CD4-positive, alpha-beta T cell (primary cell): ENCODE results near the gene APBA2. TPM values are rescaled to one million over a fixed set of nuclear protein-coding genes. Genes with fewer than 3 reads are reported as not detected.

Source experiments
- ATAC-seq: fragments of 200-7000 bp; cut with Tn5 transposase; one replicate; pipeline ENCODE4 v1.10.0; 2022; ENCODE audit warnings: mild to moderate bottlenecking; ENCODE audit not compliant: poor library complexity
- CTCF ChIA-PET: fragments of 350-600 bp; sonication (Branson Sonifier 250); formaldehyde crosslinking; loops from one replicate; lab custom pipeline; 2021; ENCODE audit warnings: antibody characterized with exemption, inconsistent platforms; lab: Charles Lee
- POLR2A ChIA-PET: fragments of 350-600 bp; sonication (Branson Sonifier 250); formaldehyde crosslinking; loops from one replicate; lab custom pipeline; 2021; ENCODE audit warnings: antibody characterized with exemption, inconsistent platforms; lab: Charles Lee
- DNase-seq, 14 experiments: peaks; one replicate each; pipeline ENCODE4 v3.0.0-alpha.2; 2013 to 2020; ENCODE audit warnings: mixed read lengths in 2 of 14
- H3K27ac ChIP-seq, 2 donors: one replicate each; pipeline versions ENCODE4 v1.5.1 to v1.7.0; 2013; ENCODE audit warnings: low read length in 2 of 2, low read depth in 1 of 2, mild to moderate bottlenecking in 1 of 2
- H3K27me3 ChIP-seq, 2 experiments: 1 replicate in 1 of 2; 2 replicates in 1 of 2; pipeline versions ENCODE4 v1.6.1 to v1.7.0; 2013; ENCODE audit warnings: low read length in 2 of 2, control low read depth in 1 of 2, mild to moderate bottlenecking in 1 of 2, moderate library complexity in 1 of 2; ENCODE audit not compliant: insufficient read depth in 2 of 2, control insufficient read depth in 1 of 2
- H3K36me3 ChIP-seq: one replicate; pipeline ENCODE4 v1.6.1; 2013; ENCODE audit warnings: low read length, control low read depth; ENCODE audit not compliant: insufficient read depth
- H3K4me1 ChIP-seq: one replicate; pipeline ENCODE4 v1.6.1; 2013; ENCODE audit warnings: low read length, control low read depth; ENCODE audit not compliant: insufficient read depth
- H3K4me3 ChIP-seq: one replicate; pipeline ENCODE4 v1.5.1; 2013; ENCODE audit warnings: mild to moderate bottlenecking, low read length, moderate library complexity
- H3K9me3 ChIP-seq, 2 experiments: 1 replicate in 1 of 2; 2 replicates in 1 of 2; pipeline versions ENCODE4 v1.6.1 to v1.7.0; 2013; ENCODE audit warnings: low read length in 2 of 2, mild to moderate bottlenecking in 2 of 2, control low read depth in 1 of 2, moderate library complexity in 1 of 2; ENCODE audit not compliant: control insufficient read depth in 1 of 2, insufficient read depth in 1 of 2
- H3K27ac Mint-ChIP-seq: one replicate; pipeline ENCODE4 v1.8.0; 2020; ENCODE audit warnings: mixed read lengths
- H3K27me3 Mint-ChIP-seq: one replicate; pipeline ENCODE4 v1.8.0; 2021; ENCODE audit warnings: mixed read lengths
- H3K36me3 Mint-ChIP-seq: one replicate; pipeline ENCODE4 v1.8.0; 2021; ENCODE audit warnings: low read depth, mixed read lengths
- H3K4me1 Mint-ChIP-seq: one replicate; pipeline ENCODE4 v1.8.0; 2021; ENCODE audit warnings: low read depth, mixed read lengths
- H3K4me3 Mint-ChIP-seq: one replicate; pipeline ENCODE4 v1.8.0; 2020; ENCODE audit warnings: mild to moderate bottlenecking, mixed read lengths
- H3K9me3 Mint-ChIP-seq: one replicate; pipeline ENCODE4 v1.8.0; 2020; ENCODE audit warnings: mixed read lengths
- CTCF ChIP-seq: fragments of 200-600 bp; IDR thresholded peaks from one replicate; pipeline ENCODE4 v1.8.0; 2022; ENCODE audit warnings: antibody characterized with exemption, mild to moderate bottlenecking
- intact Hi-C, 2 experiments: fragments of 100-400 bp; cut with DNase I in 1 of 2; cut with micrococcal nuclease in 1 of 2; formaldehyde crosslinking; loops; one replicate each; pipeline versions ENCODE4 v1.15.1 to v1.9.0; 2023 to 2025; cut with DNase I, micrococcal nuclease
- total RNA-seq, 174 experiments: library from RNA in 2 of 174; stranded (reverse) in 2 of 174; gene quantifications; one replicate each; pipeline ENCODE4 v1.2.3 and lab custom pipeline; 2021 to 2026

The APBA2 gene
- total RNA-seq, 2 experiments from 2014 or later, result 123 to 126 TPM

GRCh38 chr15:28923726-28924280, 38.0 kb downstream of the APBA2 start:
- H3K9me3 ChIP-seq, result no peaks in the 10 kb centered on the region
- H3K4me1 Mint-ChIP-seq, result peaks cover 80% of the 10 kb centered on the region
- H3K27me3 ChIP-seq, result no peaks in the 10 kb centered on the region
- DNase-seq, result no peak
- no peak overlapping the region for H3K27ac ChIP-seq
- POLR2A ChIA-PET, result no interaction called here
- no peaks in the 10 kb centered on the region for H3K9me3 Mint-ChIP-seq
- H3K27me3 Mint-ChIP-seq, result no peaks in the 10 kb centered on the region
- H3K27ac Mint-ChIP-seq, result peak overlapping the region; percentile 51
- no peak overlapping the region for H3K4me3 ChIP-seq
- no peak for TF ChIP-seq CTCF
- H3K36me3 Mint-ChIP-seq, result peaks cover 71% of the 10 kb centered on the region
- ATAC-seq, result no peak
- CTCF ChIA-PET, result no interaction called here
- peaks cover 54% of the 10 kb centered on the region for H3K4me1 ChIP-seq
- intact Hi-C loops, result no loop called here
- peaks cover 18% of the 10 kb centered on the region for H3K36me3 ChIP-seq
- peak overlapping the region; percentile 34 for H3K4me3 Mint-ChIP-seq

- Mint-ChIP-seq H3K36me3 (peaks cover 84% of the 10 kb centered on the region), H3K27ac (no peak overlapping the region), H3K4me1 (peaks cover 59% of the 10 kb centered on the region), H3K9me3 (no peaks in the 10 kb centered on the region), H3K4me3 (no peak overlapping the region), H3K27me3 (no peaks in the 10 kb centered on the region)
- Histone ChIP-seq H3K27ac (no peak overlapping the region), H3K9me3 (peaks cover 0 to 9% of the 10 kb centered on the region in 2 experiments), H3K36me3 (peaks cover 19% of the 10 kb centered on the region), H3K27me3 (no peaks in the 10 kb centered on the region), H3K4me3 (no peak overlapping the region), H3K4me1 (peaks cover 27% of the 10 kb centered on the region)
- no peak for TF ChIP-seq CTCF
- intact Hi-C loops, result no loop called here
- ChIA-PET CTCF (no interaction called here), POLR2A (no interaction called here)
- no peak for DNase-seq
- no peak for ATAC-seq
Observed at GRCh38 chr15:28927043-28927442, 41.3 kb downstream of the APBA2 start.

GRCh38 chr15:28929200-28929599, 43.4 kb downstream of the APBA2 start:
- H3K4me3 Mint-ChIP-seq, result no peak overlapping the region
- peaks cover 57% of the 10 kb centered on the region for H3K4me1 Mint-ChIP-seq
- no peak for ATAC-seq
- ChIA-PET CTCF (no interaction called here), POLR2A (interaction anchor here (1.4 kb wide), 1 partner anchor 44 kb away, joined by 4 read pairs; the partner anchor contains the start of gene APBA2)
- H3K36me3 Mint-ChIP-seq, result peaks cover 76% of the 10 kb centered on the region
- no peak overlapping the region for H3K27ac ChIP-seq
- no peaks in the 10 kb centered on the region for H3K27me3 Mint-ChIP-seq
- H3K4me3 ChIP-seq, result no peak overlapping the region
- peaks cover 21% of the 10 kb centered on the region for H3K4me1 ChIP-seq
- H3K9me3 Mint-ChIP-seq, result no peaks in the 10 kb centered on the region
- H3K36me3 ChIP-seq, result peaks cover 14% of the 10 kb centered on the region
- intact Hi-C loops, result no loop called here
- H3K27ac Mint-ChIP-seq, result no peak overlapping the region
- peak in 1 of 14 experiments; percentile 7 for DNase-seq
- H3K27me3 ChIP-seq, result no peaks in the 10 kb centered on the region
- no peak for TF ChIP-seq CTCF
- peaks cover 0 to 15% of the 10 kb centered on the region in 2 experiments for H3K9me3 ChIP-seq
